RPMI8226 (cell line): ENCODE results near the gene MED12L.
A peak's percentile ranks its signal among the peaks of the same experiment; 100 is the strongest.

Experiments used
- DNase-seq: peaks from one replicate; pipeline ENCODE4 v3.0.0-alpha.2; 2015

The MED12L gene

DNA sequence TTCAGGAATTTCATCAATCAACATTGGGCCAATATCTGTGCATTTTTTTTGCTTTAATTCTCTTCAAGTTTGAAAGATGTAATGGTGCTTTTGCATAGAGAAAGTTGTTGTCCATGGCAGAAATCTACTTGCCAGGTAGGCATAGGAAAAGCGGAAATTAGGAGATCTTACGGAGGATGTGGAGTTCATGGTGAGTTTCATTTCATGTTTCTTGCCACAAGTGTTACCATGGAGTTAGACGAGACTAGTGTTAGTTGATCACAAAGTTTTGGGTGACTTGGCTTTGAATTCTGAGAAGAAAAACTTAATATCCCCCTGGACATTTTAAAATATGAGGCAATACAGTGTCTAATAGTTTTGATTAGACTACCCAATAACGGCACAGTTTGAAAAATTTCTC, 244.9 kb downstream of the MED12L start:
- DNase-seq: no peak

- no peak for DNase-seq
These were observed 245.4 kb downstream of the MED12L start for GRCh38 chr3:151330899-151331298.

DNA sequence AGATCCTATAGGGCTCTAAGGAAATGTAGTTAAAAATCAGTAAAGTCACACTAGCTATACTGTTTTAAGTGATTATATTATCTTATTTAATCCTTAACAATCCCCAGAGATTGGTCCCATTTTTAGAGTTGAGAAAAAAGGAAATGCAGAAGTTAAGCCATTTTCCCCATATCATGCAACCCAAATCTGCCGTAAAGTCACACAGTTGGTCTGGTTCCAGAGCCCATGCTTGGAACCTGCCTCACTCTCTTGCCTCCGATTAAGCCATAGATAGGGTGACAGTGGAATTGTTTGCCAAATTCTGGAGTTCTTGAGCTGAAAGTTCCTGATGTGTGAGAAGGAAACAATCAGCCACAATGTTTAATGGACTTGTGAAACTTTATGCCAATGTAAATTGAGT, 246.2 kb downstream of the MED12L start:
- no peak for DNase-seq

- DNase-seq: no peak
These were observed 260.4 kb downstream of the MED12L start for GRCh38 chr3:151345859-151346258.

GRCh38 chr3:151346292-151346691, 260.8 kb downstream of the MED12L start:
- no peak for DNase-seq

DNA sequence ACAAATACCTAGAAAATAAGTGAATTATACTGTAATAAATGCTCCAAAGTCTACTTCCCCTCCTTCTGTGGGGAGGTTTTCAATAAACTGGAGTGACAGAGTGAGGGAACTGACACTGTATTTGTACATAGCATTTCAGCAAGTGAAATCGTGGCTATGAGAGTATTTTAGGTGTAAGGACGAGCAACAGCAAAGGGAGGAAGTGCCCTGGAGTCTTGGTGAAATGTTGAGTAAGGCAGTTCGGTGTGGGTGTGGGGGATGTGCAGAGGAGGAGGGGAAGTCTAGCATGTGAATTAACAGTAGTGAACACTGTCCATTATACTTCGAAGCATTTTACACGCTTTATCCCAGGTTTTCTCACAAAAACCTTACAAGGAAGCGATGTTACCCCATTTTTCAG, 262.0 kb downstream of the MED12L start:
- DNase-seq: peak; percentile 16

DNA sequence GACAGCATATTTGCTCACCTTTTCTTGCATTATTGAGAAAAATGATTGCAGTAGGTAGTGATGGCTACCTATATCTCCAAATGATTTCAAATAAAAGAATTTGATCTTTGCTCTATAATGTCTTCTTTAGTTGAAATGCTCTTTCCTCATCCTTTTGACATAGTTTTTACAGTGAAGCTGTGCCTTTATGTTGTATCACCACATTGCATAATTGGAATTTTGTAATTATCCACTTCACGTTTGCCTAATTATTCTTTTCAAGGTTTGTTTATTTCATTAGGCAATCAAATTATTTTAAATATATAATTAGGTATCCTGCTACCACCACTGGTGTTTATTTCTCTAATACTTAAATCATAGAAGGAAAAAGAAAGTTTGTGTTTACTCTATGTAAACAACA, 265.2 kb downstream of the MED12L start:
- no peak for DNase-seq

- no peak for DNase-seq
These were observed 265.8 kb downstream of the MED12L start for GRCh38 chr3:151351219-151351618.

GRCh38 chr3:151351648-151352047, 266.2 kb downstream of the MED12L start:
- DNase-seq: no peak

DNA sequence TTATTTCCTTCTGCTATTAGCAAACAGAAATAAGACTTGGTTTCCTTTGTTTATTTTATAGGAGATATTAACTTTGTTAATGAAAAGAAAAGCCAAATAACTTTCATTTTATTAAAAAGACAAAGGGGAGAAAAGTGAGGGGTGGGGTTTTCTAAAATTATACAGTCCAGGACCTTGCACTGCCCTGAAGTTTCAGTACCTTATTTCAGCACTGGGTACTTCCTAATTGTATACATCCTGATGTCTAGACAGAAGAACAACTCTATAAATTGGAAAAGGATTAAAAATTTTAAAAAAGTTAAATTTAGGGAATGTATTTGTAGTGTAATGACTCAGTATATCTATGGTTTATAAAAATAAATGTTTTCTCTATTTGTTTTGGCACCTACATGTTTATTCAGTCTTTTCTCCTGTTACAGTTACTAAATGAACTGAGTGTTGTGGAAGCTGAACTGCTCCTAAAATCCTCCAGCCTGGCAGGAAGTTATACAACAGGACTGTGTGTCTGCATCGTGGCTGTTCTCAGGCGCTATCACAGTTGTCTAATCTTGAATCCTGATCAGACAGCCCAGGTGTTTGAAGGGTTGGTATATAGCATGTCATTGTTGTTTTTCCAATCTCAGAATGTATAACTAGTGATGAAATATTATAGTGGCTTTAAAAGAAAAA, 271.5 kb downstream of the MED12L start:
- no peak for DNase-seq

GRCh38 chr3:151357463-151357850, 272.0 kb downstream of the MED12L start:
- no peak for DNase-seq

DNA sequence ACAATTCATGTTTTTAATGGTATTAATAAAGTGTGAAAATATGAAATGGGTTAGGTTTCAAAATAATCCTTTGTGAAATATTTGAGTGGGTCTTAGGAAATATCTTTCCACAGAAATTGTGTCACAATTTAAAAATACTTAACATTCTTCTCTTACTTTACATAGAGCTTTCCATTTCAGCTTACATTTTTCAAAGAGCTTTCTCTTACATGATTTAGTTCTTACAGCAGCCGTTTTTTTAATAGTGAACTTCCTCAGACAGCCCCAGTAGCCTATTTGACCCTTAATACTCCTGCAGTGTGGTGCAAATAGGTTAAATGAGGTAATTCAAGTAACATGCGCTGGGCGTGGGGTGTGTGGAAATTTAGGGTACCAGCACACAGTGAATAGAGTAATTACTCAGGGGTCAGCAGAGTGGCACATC, 277.3 kb downstream of the MED12L start:
- DNase-seq: no peak

DNA sequence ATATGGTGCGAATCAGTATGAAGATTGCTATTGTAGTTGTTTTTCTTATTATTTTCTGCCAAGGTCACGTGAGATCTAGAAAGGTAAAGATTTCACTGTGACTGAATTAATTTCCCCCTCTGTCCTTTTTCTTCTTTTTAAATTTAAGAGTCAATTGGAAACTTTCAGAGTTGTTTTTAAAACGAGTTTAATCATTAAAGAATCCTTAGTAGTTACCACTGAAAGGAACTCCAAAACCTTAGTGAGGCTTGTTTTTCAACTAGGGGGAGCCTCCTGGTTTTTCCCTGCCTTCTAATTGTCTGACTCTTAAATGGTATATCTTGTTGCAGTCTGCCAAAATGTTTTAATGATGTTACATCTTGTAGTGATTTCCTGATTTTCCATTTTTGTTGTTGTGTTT, 281.5 kb downstream of the MED12L start:
- DNase-seq: no peak

GRCh38 chr3:151367448-151367847, 282.0 kb downstream of the MED12L start:
- DNase-seq: no peak

DNA sequence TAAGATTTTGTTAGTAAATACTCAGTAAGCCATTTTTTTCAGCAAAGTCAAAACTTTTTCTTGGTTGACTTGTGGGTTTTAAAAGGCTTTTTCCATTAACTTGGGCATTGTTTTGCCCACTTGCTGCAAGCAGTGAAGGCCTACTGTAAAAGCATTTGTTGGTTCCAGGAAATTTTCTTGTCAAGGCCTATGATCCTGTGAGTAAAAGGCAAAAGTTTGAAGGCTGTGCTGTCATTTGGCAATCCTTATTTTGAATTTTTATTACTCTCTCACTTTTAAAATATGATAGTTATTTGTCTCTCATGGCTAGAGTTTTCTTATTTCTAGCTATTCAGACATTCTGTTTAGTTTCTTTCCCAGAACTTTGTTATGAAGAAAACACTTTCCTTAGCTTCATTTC, 286.1 kb downstream of the MED12L start:
- no peak for DNase-seq

DNA sequence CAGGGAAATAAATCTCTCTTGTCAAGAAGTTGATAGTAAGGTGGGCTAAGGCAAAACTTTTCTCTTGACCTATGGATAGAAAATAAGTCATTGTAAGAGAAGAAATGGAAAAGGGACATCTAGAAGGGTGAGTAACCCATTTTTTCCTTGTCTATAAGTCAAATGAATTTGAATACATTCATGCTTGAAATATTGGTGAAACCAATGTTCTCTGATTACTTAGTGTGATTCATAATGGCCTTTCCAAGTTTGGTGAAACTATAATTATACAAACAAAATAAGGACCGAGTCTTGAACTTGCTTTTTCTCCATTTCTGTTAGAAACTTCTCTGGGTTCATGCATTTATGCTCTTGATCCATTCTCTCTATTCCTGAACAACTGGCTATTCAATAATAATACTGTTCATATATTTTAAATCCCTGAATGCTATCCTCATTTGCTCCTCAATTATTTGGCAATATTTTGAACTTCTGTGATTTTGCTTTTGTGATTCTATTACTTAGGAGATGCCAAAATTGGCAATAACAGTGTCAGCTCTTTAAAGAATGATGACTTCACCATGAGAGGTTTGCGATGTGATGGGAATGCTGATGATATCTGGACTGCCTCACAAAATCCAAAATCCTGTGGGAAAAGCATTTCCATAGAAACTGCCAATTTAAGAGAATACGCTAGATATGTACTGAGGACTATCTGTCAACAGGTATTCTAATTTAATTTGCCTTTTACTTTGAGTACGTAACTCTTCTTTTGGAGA, 286.8 kb downstream of the MED12L start:
- DNase-seq: no peak

DNA sequence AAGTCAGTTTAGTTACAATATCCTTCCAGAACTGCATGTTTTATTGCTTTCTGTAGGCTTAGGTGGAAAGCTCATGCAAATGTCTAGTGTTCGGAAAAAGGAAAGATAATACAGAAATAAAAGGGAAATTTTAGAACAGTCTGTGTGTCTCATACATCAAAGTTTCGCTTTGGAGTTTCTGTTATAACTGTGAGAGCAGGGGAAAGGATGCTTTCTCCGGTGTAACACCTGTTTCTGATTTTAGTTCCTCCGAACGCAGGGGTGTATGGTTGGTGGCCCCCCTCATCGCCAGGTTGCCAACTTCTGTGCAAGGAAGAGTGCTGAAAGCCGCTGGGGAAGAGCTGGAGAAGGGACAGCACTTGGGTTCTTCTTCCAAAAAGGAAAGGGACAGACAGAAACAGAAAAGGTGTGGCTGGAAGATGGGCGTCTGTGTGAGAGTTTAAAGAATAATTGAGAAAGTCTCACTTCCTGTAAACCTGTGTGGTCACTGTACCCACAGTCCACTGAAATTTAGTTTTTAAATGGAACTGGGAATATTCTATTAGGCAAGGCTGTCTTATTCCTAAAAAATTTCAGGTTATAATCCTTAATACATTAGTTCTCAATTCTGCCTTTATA, 292.4 kb downstream of the MED12L start:
- no peak for DNase-seq

- peak; percentile 63 for DNase-seq
These were observed 293.7 kb downstream of the MED12L start for GRCh38 chr3:151379083-151379734.

- DNase-seq: no peak
These were observed 297.2 kb downstream of the MED12L start for GRCh38 chr3:151382671-151383070.

DNA sequence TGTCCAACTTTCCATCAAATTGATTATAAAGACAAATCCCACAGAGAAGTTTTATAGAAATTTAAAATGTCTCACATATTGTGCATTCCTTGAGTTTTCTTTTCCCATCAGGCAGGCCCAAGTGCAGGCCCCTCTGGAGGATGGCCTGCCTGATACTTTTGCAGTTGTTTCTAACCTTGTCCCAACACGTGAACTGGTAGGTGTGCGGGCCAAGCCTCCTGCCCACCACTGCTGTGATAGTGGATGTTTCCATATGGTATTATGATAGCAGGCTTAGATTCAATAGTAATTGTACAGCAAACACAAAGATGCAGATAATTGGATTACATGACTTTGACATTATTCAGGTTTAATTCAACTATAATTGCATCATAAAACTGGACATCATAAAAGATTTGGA, 297.6 kb downstream of the MED12L start:
- no peak for DNase-seq

DNA sequence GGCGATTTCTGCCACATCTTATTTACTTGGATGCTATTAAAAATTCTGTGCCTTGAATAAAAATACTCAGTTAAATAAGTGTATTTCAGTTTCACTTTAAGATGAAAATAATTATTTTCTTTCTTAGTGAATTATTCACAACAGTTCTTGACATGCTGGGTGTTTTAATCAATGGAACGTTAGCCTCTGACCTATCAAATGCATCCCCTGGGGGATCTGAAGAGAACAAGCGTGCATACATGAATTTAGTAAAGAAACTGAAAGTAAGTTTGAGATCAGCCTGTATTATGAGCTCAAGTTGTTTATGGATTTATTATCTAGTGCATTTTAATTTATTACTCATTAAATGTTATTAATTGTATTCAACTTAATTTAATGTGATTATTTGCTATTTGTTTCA, 298.5 kb downstream of the MED12L start:
- DNase-seq: no peak

GRCh38 chr3:151384741-151385174, 299.3 kb downstream of the MED12L start, which contains the start of gene P2RY12:
Gene P2RY12, minus strand, starts transcription at chr3:151384753. Its CDS starts 45,908 bp downstream, at chr3:151338845.
- no peak for DNase-seq

GRCh38 chr3:151386056-151386455, 300.6 kb downstream of the MED12L start:
- no peak for DNase-seq

DNA sequence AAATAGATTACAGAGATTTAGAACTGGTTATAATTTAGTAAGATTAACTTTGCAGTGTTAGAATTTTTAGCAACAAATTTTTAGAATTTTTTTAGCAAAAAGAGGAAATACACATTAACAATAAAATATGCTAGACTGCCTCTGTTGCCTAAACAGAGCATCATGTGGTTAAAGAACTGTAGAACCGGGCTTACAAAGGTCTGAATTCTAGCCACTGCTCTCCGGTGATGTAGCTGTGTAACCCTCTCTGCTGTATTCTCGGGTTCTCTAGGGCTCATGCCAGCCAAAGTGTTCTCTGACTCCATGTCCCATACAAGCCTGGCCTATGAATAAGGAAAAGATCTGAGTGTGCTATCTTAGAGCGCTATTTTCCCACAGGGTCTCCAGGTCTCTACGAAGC, 302.0 kb downstream of the MED12L start:
- no peak for DNase-seq
